ENCODE results near the gene CPLX4. TPM values are rescaled to one million over a fixed set of nuclear protein-coding genes. Genes with fewer than 3 reads are reported as not detected.
A peak's percentile ranks its signal among the peaks of the same experiment; 100 is the strongest.

CPLX4 gene
- total RNA-seq, 1 donor from 2014 or later: not detected

DNA sequence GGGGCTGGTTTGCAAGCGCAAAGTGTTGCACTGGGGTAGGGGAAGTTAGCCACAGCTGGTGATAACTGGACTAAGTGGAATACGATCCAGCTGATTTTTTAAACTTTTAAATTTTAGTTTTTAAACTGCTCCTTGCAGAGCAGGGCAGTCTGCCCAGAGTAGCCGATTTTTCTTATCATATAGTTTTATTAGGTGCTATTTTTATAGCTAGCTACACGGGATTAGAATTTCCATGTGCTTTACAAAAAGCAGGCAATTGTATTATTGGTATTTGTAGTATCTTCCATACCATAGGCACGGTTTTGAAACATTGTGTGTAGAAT, 9.6 kb downstream of the CPLX4 start:
- no peaks in the 10 kb centered on the region for H3K4me1 Mint-ChIP-seq (ENCODE audit: low read depth)
- no peaks in the 10 kb centered on the region for H3K9me3 Mint-ChIP-seq (ENCODE audit: low read depth)
- peak overlapping the region; percentile 37 for H3K4me3 Mint-ChIP-seq (ENCODE audit: low read depth)
- no peaks in the 10 kb centered on the region for H3K36me3 Mint-ChIP-seq (ENCODE audit: insufficient read depth)
- no peak for TF ChIP-seq CTCF (IDR thresholded peaks at IDR 0.05; ENCODE audit: unreplicated experiment)
- DNase-seq (ENCODE audit: low spot score, unreplicated experiment): no peak
- no peak overlapping the region for H3K27ac Mint-ChIP-seq
- peaks cover 64% of the 10 kb centered on the region for H3K27me3 Mint-ChIP-seq

GRCh38 chr18:59308248-59308937, 10.1 kb downstream of the CPLX4 start:
- peaks cover 62% of the 10 kb centered on the region for H3K27me3 Mint-ChIP-seq
- no peaks in the 10 kb centered on the region for H3K9me3 Mint-ChIP-seq (ENCODE audit: low read depth)
- no peaks in the 10 kb centered on the region for H3K4me1 Mint-ChIP-seq (ENCODE audit: low read depth)
- H3K27ac Mint-ChIP-seq: no peak overlapping the region
- peak overlapping the region; percentile 37 for H3K4me3 Mint-ChIP-seq (ENCODE audit: low read depth)
- H3K36me3 Mint-ChIP-seq (ENCODE audit: insufficient read depth): no peaks in the 10 kb centered on the region
- TF ChIP-seq CTCF (IDR thresholded peaks at IDR 0.05; ENCODE audit: unreplicated experiment): peak; percentile 90
- peak; percentile 79 for DNase-seq (ENCODE audit: low spot score, unreplicated experiment)

- no peaks in the 10 kb centered on the region for H3K9me3 Mint-ChIP-seq (ENCODE audit: low read depth)
- peaks cover 66% of the 10 kb centered on the region for H3K27me3 Mint-ChIP-seq
- H3K4me1 Mint-ChIP-seq (ENCODE audit: low read depth): no peaks in the 10 kb centered on the region
- no peak for DNase-seq (ENCODE audit: low spot score, unreplicated experiment)
- no peak overlapping the region for H3K4me3 Mint-ChIP-seq (ENCODE audit: low read depth)
- no peak overlapping the region for H3K27ac Mint-ChIP-seq
- TF ChIP-seq CTCF (IDR thresholded peaks at IDR 0.05; ENCODE audit: unreplicated experiment): no peak
- H3K36me3 Mint-ChIP-seq (ENCODE audit: insufficient read depth): no peaks in the 10 kb centered on the region
Observed at GRCh38 chr18:59306640-59307039, 11.8 kb downstream of the CPLX4 start.

DNA sequence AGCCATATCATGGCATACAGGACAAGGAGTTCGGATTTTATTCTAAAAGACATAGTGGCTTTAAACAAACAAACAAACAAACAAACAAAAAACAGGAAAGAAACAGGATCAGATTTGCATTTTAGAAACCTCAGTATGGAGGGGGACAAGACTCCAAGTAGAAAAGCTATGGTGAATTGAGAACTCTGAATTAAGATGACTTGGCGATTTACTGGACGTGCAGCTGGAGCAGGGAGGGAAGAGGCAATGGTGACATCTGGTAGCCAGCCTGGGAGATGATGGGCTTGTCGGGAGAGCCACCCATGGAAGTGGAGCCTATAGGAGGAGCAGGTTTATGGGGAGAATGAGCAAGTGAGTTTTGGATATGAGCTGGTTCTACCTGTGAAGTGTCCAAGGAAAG, 13.2 kb downstream of the CPLX4 start:
- Mint-ChIP-seq H3K9me3 (ENCODE audit: low read depth) (no peaks in the 10 kb centered on the region), H3K4me3 (ENCODE audit: low read depth) (no peak overlapping the region), H3K36me3 (ENCODE audit: insufficient read depth) (no peaks in the 10 kb centered on the region), H3K4me1 (ENCODE audit: low read depth) (no peaks in the 10 kb centered on the region), H3K27ac (no peak overlapping the region), H3K27me3 (peaks cover 55% of the 10 kb centered on the region)
- no peak for TF ChIP-seq CTCF (IDR thresholded peaks at IDR 0.05; ENCODE audit: unreplicated experiment)
- DNase-seq (ENCODE audit: low spot score, unreplicated experiment): no peak

DNA sequence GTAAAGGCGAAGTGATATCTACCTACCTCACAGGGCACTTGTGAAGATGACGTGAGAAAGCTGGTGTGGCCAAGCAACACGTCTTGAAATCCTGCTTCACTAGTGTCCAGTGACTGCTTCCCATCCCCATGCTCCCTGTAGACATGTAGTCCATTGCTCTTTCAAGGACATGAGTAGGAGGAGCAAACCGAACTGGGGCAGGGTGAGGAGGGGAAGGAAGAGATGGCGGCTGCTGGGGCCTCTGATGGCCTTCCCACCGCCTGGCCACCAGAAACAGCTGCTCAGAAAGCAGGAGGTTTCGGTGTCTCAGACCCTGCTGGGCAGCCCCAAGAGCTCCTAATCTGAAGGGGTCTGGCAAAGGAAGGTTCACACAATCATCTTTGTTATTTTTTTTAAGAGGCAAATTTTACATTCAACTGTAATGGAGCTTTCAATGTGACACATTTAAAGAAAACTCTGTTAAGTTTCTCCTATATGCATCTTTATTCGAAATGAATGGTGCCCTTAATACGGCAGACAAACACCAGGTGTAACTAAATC, 14.7 kb downstream of the CPLX4 start:
- Mint-ChIP-seq H3K4me3 (ENCODE audit: low read depth) (no peak overlapping the region), H3K4me1 (ENCODE audit: low read depth) (no peaks in the 10 kb centered on the region), H3K27me3 (peaks cover 52% of the 10 kb centered on the region), H3K27ac (no peak overlapping the region), H3K9me3 (ENCODE audit: low read depth) (no peaks in the 10 kb centered on the region), H3K36me3 (ENCODE audit: insufficient read depth) (no peaks in the 10 kb centered on the region)
- DNase-seq (ENCODE audit: low spot score, unreplicated experiment): no peak
- TF ChIP-seq CTCF (IDR thresholded peaks at IDR 0.05; ENCODE audit: unreplicated experiment): no peak

All from progenitor cell of endocrine pancreas (in vitro differentiated cells).